NCI-H748 (cell line): ENCODE data around the gene ELMO1.

ENCODE experiments used
- DNase-seq: peaks from one replicate; lab custom pipeline; 2025; ENCODE audit not compliant: unreplicated experiment; lab: John Stamatoyannopoulos, UW

Gene ELMO1

DNA sequence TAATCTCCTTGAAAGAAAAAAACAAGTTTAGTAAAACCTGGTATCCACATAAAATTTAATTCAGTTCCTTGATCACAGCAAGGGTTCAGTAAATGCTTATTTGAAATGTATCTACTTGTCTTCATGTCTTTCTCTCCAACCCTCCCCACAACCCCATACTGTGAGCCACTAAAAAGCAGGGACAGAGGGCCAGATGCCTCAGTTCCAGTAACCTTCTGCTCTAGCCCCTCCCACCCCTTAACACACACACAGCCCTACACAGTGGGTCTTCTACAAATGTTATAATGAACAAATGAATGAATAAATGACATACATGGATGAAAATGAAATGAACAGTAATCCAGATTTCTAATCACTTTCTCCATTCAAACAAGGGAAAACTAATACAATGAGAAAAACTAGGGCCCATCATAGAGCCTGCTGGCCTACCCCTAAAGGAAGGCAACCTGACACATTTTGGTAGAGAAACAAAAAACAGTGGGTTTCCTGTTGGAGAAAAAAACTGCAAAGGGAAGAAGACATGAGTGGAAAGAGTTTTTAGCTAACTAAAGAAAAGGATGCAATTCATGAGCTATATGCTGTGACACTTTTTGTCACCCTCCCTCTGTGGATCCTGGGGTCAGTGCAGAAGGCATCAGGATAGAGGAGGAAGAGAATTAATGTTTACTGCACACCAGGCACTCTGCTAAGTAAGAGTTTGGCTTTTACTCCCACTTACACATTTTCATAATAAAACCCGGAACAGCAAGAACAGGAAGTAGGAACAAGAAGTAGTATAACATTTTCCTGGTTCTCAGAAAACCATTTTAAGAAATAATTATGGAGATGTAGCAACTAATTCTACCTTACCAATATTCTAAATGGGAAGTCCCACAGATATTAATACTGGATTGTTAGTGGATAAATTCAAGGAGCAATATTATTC is 38.1 kb downstream of the ELMO1 start:
- no peak for DNase-seq

DNA sequence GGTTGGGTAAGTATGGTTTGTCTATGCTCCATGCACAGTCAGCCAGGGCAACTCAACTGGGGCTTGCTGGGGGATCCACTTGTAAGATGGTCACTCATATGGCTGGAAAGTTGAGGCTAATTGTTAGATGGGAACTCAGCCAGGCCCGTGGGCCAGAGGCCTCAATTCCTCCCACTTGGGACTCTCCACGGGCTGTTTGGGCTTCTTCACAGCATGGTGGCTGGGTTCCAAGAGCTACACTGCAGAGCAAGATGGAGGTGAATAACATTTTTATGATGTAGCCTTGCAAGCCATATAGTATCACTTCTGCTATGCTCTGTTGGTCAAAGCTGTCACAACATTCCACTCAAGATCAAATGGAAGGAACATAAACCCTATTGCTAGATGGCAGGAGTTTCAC is 39.2 kb downstream of the ELMO1 start:
- no peak for DNase-seq

DNA sequence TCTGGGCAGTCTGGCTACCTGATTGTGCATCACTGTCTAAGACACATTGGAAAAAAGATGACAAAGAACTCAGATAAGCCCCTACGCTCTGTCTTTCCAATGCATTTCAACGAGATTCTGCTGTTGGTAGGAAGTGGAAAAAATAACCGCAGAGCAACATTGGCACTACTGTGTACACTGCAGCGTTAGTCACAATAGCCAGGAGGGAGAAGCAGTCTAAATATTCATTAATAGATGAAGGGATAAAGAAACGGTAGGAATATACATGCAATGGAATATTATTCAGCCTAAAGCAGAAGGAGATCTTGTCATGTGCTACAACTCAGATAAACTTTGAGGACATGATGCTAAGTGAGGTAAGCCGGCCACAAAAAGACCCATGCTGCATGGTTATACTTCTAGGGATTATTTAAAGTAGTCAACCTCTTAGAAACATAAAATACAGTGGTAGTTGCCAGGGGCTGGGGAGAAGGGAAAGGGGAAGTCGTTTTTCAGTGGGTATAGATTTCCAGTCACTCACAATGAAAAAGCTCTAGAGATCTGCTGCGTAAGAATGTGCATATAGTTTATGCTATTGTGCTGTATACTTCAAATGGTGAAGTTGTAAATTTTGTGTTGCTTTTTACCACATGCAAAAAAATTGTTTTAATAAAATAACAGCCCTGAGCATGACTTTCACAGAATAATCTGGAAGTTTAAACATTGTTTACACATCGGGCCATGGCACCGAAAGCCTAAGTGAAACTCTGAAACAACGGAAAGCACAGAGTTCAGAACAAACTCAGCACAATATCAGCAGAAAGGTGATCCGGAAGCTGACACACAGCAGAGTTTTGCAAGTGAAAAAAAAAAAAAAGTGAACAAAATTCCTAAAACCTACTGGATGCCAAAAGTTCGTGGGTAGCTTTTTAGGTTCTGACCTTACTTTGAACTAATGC is 40.1 kb downstream of the ELMO1 start:
- no peak for DNase-seq

- no peak for DNase-seq
Measured at GRCh38 chr7:37405603-37406122, 43.0 kb downstream of the ELMO1 start.

DNA sequence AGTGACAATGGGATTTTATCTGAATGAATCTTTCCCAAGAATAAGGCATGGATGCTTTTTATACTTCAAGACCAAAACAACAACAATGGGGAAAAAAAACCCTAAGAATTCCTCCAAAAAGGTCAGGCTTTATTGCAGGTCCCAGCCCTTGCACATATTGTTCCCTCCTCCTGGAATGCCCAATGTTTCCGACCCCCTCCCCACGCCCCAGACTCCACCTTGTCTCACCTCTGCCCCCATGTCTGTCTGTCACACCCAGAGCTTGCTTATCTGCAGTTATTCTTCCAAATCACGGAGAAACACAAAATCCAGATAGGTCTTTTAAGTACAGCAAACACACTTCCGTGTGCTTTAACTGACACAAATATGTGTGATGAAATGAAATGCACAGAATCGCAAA is 43.5 kb downstream of the ELMO1 start:
- DNase-seq, result no peak

GRCh38 chr7:37399876-37400421 is 48.7 kb downstream of the ELMO1 start:
- no peak for DNase-seq

DNA sequence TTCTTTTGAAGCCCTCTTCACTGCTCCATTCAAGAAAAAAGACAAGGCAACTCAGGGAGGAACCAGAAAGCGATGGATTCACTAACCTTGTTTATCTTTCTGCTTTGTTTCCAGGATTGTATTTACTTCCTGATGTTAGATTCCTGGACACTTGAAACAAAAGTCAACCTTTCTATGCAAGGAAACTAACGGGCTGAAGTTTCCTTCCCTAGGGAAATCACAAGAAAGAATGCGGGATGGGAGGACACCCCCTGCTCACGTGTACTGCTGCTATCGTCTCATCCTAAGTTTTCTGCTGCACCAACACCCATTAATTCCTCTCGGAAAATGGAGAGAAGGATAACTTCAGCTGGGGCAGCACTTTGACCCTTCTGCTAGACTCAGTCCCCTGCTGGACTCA is 50.3 kb downstream of the ELMO1 start:
- DNase-seq, result no peak

GRCh38 chr7:37395618-37396259 is 52.9 kb downstream of the ELMO1 start:
- no peak for DNase-seq

DNA sequence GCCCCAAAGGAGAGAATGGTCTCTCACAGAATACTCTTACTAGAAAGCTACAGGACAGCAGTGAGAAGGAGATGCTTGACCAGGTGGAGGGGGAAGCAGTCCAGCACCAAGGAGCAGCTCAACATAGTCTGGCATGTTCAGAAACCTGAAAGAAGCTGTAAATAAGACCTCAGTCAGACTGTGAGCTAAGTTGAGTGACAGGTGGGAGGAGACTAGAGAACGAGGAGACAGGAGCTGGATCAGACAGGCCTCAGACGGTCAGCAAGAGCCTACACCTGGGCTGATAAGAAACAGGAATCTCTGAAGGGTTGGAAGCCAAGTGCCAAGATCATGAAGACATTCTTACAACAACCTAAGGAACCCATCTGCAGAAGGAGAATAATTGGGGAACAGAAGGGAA is 54.5 kb downstream of the ELMO1 start:
- DNase-seq, result no peak

DNA sequence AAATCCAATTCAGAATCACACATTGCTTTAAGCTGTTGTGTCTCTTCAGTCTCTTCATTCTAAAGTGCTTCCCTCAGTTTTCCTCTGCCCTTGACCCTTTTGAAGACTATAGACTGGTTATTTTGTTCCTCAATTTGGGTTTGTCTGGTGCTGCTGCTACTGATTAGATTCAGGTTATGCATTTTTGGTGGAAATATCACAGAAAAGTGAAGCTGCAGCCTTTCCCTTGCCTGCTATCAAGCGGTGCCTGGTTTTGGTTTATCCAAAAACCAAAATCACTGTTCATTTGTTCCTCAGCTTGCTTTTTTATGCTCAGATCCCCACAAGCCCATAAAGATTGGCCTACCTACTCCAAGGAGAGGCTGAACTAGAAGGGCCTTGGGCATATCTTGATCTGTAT is 55.2 kb downstream of the ELMO1 start:
- no peak for DNase-seq

DNA sequence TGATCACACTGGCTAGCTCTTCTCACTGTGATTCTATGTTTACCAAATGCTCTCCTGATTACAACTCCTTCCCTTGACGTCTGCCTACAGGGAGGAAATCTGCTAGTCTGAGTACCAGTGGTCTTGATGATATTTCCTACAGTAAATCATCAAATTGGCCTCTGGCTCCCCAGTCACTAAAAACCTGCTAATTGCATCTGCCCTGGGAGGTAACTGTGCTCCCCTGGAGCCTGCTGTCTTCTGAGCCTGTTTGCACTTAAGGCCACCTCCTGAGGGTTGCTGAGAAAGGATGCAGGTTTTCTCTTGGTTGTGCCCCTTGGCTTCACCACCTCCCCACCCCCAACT is 56.0 kb downstream of the ELMO1 start:
- DNase-seq, result no peak

DNA sequence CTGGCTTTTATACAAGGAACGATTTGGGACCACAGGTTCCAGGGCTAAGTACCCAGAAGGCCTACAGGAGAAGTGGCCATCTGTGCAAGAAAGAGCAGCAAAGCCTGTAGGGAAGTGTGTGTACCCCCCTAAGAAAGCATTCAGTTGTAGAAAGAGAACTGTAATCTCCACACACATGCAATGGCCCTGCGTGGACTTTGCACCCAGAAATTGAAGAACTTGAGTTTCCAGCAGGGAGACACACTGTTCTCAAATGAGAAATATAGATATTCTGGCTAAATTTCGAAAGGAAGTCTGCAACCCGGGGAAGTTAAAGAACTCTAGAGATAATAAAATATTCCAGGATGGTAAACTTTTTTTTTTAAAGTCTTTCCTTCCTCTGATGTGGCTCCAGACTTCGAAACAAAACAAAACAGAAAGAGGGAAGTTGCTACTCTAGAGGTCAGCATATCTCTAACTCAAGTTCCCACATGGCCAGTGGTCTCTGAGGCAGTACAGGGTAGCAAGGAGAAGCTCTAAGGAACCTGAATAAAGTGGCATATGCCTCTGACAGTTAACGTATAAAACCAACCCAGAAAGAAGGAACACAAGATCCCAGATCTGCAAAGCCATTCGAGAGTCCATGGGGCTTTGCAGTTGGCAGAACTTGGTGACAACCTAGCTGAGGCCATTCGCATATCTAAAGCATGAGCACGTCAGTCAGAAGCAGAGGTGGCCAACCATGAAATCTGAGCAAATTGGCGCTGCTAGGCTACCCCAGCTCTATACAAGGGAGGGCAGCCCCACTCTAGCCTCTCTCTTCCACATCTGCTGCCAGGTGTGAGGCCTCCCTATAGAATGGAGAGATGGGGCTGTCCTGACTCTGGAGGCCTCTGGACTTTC is 56.6 kb downstream of the ELMO1 start:
- no peak for DNase-seq

DNA sequence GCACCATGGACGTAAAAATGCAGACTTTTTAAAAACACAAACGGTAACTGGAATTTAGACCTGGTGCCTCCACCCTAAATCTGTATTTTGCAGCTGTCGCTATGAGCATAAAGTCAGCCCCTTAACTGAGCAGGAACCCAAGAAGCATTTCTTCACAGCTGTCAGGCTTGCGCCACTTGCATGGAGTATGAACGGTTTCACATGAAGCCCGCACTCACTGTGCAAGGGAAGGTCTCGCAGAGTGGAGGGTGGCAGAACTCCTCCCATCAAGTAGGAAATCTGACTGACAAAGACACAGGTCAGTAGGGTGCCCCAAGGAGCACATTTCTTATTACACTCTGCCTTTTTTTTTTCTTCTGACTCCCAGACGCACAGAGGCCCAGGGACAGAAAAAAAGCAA is 58.5 kb downstream of the ELMO1 start:
- DNase-seq, result no peak

GRCh38 chr7:37388811-37389210 is 59.9 kb downstream of the ELMO1 start:
- DNase-seq, result no peak

DNA sequence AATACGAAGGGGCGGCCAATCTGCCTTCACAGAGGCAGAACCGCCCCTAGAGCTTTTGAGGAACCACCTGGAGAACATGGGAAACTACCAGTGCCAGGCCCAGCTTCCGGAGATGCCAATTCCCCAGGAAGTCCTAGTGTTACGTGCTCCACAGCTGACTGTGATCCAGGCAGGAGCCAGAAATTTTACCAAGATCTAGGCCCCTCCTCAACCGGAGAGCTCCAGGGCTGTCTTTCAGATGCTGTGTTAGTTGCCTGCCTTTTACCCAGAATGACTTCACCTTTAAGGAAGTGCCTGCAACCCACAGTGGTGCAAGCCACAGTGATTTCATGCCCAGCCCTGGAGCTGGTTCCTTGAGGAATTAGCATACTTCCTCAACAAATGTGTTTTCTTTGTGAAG is 62.9 kb downstream of the ELMO1 start:
- no peak for DNase-seq

DNA sequence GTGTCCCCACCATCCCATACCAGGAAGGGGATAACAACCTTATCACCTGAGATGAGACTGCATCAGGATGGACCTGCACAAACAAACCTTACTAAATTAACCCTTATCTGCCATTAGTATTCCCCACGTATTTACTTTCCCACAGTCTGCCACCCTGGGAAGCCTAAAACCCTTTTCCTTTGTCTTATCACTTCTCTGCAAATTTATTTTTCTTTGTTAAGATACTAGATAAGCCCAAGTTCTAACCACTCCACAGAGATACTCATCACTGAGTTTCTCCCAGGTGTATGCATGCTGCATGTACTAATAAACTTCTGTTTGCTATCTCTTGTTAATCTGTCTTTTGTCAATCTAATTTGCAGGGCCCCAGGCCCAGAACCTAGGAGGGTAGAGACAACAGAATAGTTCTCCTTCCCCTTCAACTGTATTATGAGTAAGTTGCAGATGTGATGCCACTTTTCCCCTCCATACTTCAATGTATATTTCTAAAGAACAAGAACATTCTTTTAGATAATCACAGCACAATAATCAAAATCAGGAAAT is 66.0 kb downstream of the ELMO1 start:
- no peak for DNase-seq

DNA sequence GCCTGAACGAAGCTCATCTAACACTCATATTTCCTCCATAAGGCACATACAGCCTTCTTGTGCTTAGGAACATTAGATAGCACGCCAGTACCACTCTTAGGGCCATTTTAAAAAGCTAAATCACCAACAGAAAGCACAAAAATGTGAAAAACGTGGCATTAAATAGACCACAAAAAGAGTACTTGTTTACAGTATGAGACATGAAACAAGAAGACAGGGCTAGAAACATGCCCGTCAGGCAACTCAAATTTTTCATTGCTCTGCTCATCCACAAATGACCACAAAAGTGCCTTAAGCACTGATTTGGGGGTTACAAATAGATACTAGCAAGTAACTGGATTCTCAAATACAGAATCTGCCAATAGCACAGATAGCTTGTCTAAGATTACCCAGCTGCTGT is 67.8 kb downstream of the ELMO1 start:
- DNase-seq, result no peak

DNA sequence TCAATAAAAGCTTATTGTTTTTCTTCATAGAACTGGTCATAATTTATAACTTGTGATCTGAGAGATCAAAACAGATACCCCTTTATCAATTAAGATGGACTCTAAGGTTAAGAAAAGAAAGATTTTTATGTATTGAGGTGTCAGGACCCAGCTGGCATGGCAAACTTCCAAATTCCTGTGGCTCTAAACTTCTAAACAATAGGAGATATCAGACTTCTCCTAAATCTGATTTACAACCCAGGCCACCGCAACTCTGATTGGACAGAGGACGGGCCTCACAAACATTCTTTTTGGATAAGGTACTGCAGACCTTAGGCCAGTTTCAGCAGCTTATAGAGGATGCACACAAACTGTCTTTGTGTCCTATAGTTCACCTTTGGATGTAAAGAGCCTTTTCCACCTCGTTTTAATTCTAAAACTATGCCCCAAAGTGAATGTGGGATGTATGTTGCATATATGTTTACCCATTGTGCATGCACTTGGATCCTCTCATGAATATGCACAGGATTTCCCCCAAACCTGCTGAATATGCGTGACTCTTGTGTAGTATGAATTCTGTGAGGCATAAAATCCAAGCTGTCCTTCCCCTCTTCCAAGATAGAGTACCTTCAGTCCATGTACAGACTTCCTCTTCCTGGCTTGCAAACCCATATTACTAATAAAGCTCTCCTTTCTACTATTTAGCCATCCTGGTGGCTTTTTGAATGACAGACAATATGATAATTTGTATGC is 69.0 kb downstream of the ELMO1 start:
- no peak for DNase-seq

DNA sequence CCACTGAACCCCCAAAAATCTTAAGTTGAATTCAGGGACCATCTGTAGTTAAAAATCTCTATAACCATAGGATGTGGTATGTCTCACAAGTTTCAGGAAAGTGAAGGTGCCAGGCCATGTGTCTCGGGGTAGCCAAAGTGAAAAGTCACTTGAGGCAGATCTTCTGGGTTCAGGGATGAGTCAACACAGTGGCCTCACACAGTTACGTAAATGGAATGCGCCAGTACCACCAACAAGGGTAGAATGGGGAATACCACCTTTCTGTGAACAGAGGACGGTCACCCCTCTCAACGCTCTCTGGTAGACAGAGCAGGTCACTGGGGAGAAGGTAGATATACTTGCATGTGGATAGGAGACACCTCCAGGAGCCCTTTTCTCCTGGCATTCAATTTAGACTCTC is 71.4 kb downstream of the ELMO1 start:
- DNase-seq, result no peak
